Suprapubic skin (tissue), 4 donors: Measurements from ENCODE around the gene RRP36. TPM values are rescaled to one million over a fixed set of nuclear protein-coding genes. Genes with fewer than 3 reads are reported as not detected.

Experiments used
- DNase-seq, 2 donors: peaks; one replicate each; pipeline ENCODE4 v3.0.0-alpha.2; 2019; ENCODE audit warnings: low spot score in 2 of 2
- H3K27ac ChIP-seq: fragments of 200-600 bp; sonication (generic); one replicate; pipeline ENCODE4 v1.5.1; 2019
- H3K27me3 ChIP-seq: fragments of 200-600 bp; sonication (generic); one replicate; pipeline ENCODE4 v1.5.1; 2019
- H3K36me3 ChIP-seq: fragments of 200-600 bp; sonication (generic); one replicate; pipeline ENCODE4 v1.5.1; 2019
- H3K4me1 ChIP-seq: fragments of 200-600 bp; sonication (generic); one replicate; pipeline ENCODE4 v1.5.1; 2019
- H3K4me3 ChIP-seq: fragments of 200-600 bp; sonication (generic); one replicate; pipeline ENCODE4 v1.5.1; 2019; ENCODE audit warnings: mild to moderate bottlenecking
- H3K9me3 ChIP-seq: fragments of 200-600 bp; sonication (generic); one replicate; pipeline ENCODE4 v1.5.1; 2019
- EP300 ChIP-seq: sonication (generic); formaldehyde crosslinking; IDR thresholded peaks from one replicate; pipeline ENCODE4 v1.6.1; 2017; ENCODE audit warnings: antibody characterized with exemption
- POLR2A ChIP-seq, 2 donors: fragments of 450-650 bp; IDR thresholded peaks; one replicate each; pipeline ENCODE4 v1.6.1; 2017; ENCODE audit warnings: antibody characterized with exemption in 2 of 2, mild to moderate bottlenecking in 2 of 2, moderate library complexity in 2 of 2
- POLR2AphosphoS5 ChIP-seq, 3 donors: sonication (generic); formaldehyde crosslinking; IDR thresholded peaks; one replicate each; pipeline ENCODE4 v1.6.1; 2017; ENCODE audit warnings: antibody characterized with exemption in 3 of 3
- WGBS: methylation state at CpG from one replicate; pipeline ENCODE4 v1.1.5; 2018; 5-methylcytosine and 5-hydroxymethylcytosine counted together
- total RNA-seq, 4 donors: library from RNA; depleted of rRNA; stranded (reverse); fragments of >200 nt; gene quantifications; one replicate each; pipeline ENCODE4 v1.1.0, GENCODE V29; 2016
- TF ChIP-seq, protein P1 (sequence below), 2 donors: fragments of 200-600 bp in 1 of 2; fragments of 450-650 bp in 1 of 2; sonication (generic) in 1 of 2; IDR thresholded peaks; one replicate each; pipeline ENCODE4 v1.5.1; 2016 to 2019; ENCODE audit warnings: antibody characterized with exemption in 2 of 2, mild to moderate bottlenecking in 1 of 2, moderate library complexity in 1 of 2

Gene RRP36
- total RNA-seq, 4 donors from 2014 or later, result 30.8 to 66.6 (median 53.6) TPM

DNA sequence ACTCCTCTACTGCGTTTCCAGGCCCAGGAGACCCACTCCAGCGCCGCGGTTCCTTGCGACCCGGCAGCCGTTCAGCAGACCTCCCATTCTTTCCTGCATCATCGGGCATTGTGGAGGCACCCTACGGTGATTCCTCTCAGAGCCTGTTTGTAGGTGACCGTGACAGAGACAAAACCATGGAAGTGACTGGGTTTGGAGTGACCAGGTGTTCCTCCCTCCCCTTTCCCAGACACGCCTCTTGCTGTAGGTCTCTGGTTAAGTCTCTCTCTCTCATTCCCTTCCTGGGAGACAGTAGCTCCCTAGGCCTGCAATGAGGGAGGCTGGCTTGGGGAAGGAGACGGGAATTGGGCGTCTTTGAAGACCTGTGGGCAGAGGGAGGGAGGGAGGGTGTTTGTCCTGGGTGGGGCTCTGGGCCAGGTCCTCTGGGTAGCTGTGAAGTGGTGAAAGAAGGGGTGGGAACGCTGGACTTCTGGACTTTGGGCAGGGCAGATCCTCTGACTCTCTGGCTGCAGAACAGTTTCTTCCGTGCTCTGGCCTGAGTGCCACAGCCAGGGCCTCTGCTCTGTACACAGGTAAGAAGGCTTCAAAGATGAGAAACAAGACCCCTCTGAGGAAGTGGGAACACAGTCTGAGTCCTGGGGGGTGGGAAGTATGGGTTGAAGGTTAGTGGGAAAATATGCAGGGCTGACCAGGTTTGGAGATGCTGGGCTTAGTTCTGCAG, 38.8 kb downstream of the RRP36 start:
- 16% methylated on average over 5 of the region's 15 CpGs for WGBS
- peaks cover 36% of the 10 kb centered on the region for H3K36me3 ChIP-seq

DNA sequence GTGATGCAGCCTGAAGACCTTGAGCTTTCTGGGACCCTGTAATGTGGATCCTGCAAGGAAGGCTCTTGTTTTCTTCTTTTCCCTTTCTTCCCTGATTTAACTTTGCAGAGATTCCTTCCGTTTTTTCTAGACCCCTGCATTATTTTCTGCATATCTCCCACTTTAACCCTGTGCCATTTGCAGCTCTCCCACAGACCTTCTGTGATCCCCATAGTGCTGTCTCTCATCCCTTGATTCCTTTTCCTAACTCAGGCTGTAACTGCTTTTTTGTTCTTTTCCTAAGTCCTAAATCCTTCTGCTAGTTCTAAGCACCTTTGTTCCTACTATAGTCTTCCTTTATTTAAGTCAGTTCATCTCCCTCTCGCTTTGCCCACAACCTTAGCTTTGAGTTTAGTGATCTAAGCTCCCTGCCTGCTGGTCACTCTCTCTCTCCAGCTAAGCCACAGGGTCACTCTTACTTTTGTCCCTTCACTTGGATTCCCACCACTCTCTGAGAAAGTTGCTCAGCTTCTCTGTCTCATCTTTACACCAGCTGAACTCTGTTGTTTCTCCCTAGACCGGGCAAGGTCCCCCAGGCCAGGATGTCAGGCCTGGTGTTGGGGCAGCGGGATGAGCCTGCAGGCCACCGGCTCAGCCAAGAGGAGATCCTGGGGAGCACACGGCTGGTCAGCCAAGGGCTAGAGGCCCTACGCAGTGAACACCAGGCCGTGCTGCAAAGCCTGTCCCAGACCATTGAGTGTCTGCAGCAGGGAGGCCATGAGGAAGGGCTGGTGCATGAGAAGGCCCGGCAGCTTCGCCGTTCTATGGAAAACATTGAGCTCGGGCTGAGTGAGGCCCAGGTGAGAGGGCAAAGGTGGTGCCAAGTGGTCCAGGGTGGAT, 39.6 kb downstream of the RRP36 start:
- TF ChIP-seq EP300 (no peak), POLR2A (IDR thresholded peaks at IDR 0.05) (no peak), POLR2AphosphoS5 (IDR thresholded peaks at IDR 0.05) (no peak)
- TF ChIP-seq, protein P1, sequence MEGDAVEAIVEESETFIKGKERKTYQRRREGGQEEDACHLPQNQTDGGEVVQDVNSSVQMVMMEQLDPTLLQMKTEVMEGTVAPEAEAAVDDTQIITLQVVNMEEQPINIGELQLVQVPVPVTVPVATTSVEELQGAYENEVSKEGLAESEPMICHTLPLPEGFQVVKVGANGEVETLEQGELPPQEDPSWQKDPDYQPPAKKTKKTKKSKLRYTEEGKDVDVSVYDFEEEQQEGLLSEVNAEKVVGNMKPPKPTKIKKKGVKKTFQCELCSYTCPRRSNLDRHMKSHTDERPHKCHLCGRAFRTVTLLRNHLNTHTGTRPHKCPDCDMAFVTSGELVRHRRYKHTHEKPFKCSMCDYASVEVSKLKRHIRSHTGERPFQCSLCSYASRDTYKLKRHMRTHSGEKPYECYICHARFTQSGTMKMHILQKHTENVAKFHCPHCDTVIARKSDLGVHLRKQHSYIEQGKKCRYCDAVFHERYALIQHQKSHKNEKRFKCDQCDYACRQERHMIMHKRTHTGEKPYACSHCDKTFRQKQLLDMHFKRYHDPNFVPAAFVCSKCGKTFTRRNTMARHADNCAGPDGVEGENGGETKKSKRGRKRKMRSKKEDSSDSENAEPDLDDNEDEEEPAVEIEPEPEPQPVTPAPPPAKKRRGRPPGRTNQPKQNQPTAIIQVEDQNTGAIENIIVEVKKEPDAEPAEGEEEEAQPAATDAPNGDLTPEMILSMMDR (IDR thresholded peaks at IDR 0.05), result no peak
- Histone ChIP-seq H3K36me3 (peaks cover 36% of the 10 kb centered on the region), H3K9me3 (no peaks in the 10 kb centered on the region), H3K4me1 (peaks cover 26% of the 10 kb centered on the region), H3K27ac (no peak overlapping the region), H3K27me3 (no peaks in the 10 kb centered on the region), H3K4me3 (peak overlapping the region; percentile 75)
- 85% methylated on average over 11 of the region's 12 CpGs for WGBS
- no peak for DNase-seq

More for the DNA sequence above, 38.8 kb downstream of the RRP36 start:
- Histone ChIP-seq H3K4me1 (peaks cover 26% of the 10 kb centered on the region), H3K4me3 (peak overlapping the region; percentile 75), H3K9me3 (no peaks in the 10 kb centered on the region), H3K27ac (peak overlapping the region; percentile 79), H3K27me3 (no peaks in the 10 kb centered on the region)
- DNase-seq, result no peak
- TF ChIP-seq, protein P1 (IDR thresholded peaks at IDR 0.05), result no peak
- TF ChIP-seq POLR2AphosphoS5 (IDR thresholded peaks at IDR 0.05), result no peak
- TF ChIP-seq EP300, result no peak
- TF ChIP-seq POLR2A (IDR thresholded peaks at IDR 0.05), result no peak

DNA sequence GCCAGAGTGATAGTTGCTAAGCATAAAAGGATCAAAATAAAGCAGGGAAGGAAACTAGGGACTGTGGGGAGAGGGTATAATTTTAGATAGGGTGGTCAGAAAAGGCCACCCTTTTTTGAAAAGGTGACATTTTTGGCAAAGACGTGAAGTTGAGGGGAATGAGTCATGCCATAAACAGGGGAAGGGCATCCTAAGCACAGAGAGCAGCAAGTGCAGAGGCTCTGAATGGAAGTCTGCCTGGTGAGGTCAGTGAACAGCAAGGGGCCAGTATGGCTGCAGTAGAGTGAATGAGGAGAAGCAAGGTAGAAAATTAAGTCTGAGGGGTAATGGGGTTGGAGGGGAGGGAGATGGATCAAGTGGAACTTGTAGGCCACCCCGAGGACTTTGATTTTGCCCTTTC, 40.4 kb downstream of the RRP36 start:
- TF ChIP-seq POLR2A (IDR thresholded peaks at IDR 0.05) (no peak), EP300 (no peak), POLR2AphosphoS5 (IDR thresholded peaks at IDR 0.05) (no peak)
- TF ChIP-seq, protein P1 (IDR thresholded peaks at IDR 0.05), result no peak
- 68% methylated on average over 2 of the region's 2 CpGs for WGBS
- Histone ChIP-seq H3K4me1 (peaks cover 26% of the 10 kb centered on the region), H3K4me3 (no peak overlapping the region), H3K27me3 (no peaks in the 10 kb centered on the region), H3K36me3 (peaks cover 36% of the 10 kb centered on the region), H3K27ac (no peak overlapping the region), H3K9me3 (no peaks in the 10 kb centered on the region)
- DNase-seq, result no peak

DNA sequence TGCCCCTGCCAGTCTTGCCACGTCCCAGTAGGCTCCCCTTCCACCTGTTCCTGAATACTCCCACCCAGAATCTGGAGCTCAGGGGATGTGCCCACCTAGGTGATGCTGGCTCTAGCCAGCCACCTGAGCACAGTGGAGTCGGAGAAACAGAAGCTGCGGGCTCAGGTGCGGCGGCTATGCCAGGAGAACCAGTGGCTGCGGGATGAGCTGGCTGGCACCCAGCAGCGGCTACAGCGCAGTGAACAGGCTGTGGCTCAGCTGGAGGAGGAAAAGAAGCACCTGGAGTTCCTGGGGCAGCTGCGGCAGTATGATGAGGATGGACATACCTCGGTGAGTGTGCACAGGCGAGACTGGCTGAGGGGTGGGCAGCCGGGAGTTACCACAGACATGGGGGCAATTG, 41.4 kb downstream of the RRP36 start:
- peaks cover 25% of the 10 kb centered on the region for H3K4me1 ChIP-seq
- H3K9me3 ChIP-seq, result no peaks in the 10 kb centered on the region
- no peak for DNase-seq
- H3K27me3 ChIP-seq, result no peaks in the 10 kb centered on the region
- no peak overlapping the region for H3K27ac ChIP-seq
- H3K36me3 ChIP-seq, result peaks cover 34% of the 10 kb centered on the region
- TF ChIP-seq POLR2AphosphoS5 (IDR thresholded peaks at IDR 0.05) (no peak), EP300 (no peak), POLR2A (IDR thresholded peaks at IDR 0.05) (no peak)
- TF ChIP-seq, protein P1 (IDR thresholded peaks at IDR 0.05), result no peak
- WGBS, result 89% methylated on average over 6 of the region's 12 CpGs
- H3K4me3 ChIP-seq, result no peak overlapping the region

DNA sequence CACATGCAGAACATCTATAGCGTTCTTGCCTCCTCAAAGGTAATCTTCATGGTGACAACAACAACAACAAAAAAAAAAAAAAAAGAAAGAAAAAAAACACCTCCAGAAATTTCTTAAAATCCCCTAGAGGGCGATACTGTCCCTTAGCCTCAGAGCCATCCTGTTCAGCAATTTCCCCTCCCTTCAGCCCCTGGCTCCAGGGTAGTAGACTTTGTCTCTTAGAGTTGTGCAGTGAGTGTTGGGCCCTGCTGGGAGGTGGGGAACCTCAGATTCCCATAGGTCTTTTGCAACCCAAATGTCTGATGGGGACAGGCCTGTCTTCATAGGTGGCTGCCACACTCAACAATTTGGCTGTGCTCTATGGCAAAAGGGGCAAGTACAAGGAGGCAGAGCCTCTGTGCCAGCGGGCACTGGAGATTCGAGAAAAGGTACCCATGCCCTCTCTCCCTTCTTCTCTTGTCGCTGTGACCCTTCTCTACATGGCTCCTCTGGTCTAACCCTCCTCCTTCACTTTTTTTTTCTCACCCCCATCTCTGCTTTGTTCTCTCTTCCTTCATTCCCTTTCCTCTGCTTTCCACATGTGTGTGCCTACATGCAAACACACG, 48.7 kb downstream of the RRP36 start:
- H3K36me3 ChIP-seq, result peaks cover 48% of the 10 kb centered on the region
- WGBS, result 57% methylated on average over 6 of the region's 6 CpGs
- DNase-seq, result no peak
- no peaks in the 10 kb centered on the region for H3K9me3 ChIP-seq
- H3K4me1 ChIP-seq, result no peaks in the 10 kb centered on the region
- H3K4me3 ChIP-seq, result no peak overlapping the region
- TF ChIP-seq POLR2A (IDR thresholded peaks at IDR 0.05) (no peak), POLR2AphosphoS5 (IDR thresholded peaks at IDR 0.05) (no peak), EP300 (no peak)
- TF ChIP-seq, protein P1 (IDR thresholded peaks at IDR 0.05), result no peak
- no peak overlapping the region for H3K27ac ChIP-seq
- no peaks in the 10 kb centered on the region for H3K27me3 ChIP-seq
